Coronary artery (tissue), 2 donors: ENCODE results near the gene MDM2.

Source experiments
- DNase-seq: peaks from one replicate; pipeline ENCODE4 v3.0.0-alpha.2; 2017; ENCODE audit warnings: low spot score
- H3K27ac ChIP-seq, 2 donors: fragments of 200-600 bp; sonication (generic); one replicate each; pipeline ENCODE4 v1.5.1; 2016 to 2019
- H3K4me3 ChIP-seq: fragments of 200-600 bp; sonication (generic); 2 replicates; pipeline ENCODE4 v1.5.1; 2016; ENCODE audit warnings: mild to moderate bottlenecking, moderate library complexity
- TF ChIP-seq, protein P1 (sequence below): fragments of 200-600 bp; sonication (generic); IDR thresholded peaks from one replicate; pipeline ENCODE4 v1.5.1; 2019; ENCODE audit warnings: antibody characterized with exemption

Gene MDM2

DNA sequence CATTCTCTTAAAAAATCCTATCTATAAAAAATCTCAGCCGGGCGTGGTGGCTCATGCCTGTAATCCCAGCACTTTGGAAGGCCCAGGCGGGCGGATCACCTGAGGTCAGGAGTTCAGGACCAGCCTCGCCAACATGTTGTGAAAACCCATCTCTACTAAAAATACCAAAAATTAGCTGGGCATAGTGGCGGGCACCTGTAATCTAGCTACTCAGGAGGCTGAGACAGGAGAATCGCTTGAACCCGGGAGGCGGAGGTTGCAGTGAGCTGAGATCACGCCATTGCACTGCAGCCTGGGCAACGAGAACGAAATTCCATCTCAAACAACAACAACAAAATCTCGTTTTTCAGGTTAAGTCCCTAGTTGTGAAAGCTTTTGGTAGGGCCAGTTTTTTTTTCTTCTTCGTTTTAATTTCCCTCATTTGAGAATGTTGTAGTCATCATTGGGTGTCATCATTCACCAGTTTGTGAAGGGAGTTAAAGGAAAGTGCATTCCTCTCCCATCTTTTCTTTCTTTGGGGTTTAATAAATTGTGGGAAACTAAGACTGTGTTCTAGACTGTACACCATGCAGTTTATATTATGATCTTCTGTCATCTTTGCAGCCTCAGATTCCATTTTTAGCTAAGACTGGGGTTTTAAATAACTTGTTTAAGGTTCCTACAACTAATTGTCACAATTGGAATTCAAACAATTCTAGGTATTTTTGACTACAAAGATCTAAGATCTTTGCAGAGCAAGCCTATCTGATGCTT lies 23.9 kb downstream of the MDM2 start:
- no peak for DNase-seq
- TF ChIP-seq, protein P1, sequence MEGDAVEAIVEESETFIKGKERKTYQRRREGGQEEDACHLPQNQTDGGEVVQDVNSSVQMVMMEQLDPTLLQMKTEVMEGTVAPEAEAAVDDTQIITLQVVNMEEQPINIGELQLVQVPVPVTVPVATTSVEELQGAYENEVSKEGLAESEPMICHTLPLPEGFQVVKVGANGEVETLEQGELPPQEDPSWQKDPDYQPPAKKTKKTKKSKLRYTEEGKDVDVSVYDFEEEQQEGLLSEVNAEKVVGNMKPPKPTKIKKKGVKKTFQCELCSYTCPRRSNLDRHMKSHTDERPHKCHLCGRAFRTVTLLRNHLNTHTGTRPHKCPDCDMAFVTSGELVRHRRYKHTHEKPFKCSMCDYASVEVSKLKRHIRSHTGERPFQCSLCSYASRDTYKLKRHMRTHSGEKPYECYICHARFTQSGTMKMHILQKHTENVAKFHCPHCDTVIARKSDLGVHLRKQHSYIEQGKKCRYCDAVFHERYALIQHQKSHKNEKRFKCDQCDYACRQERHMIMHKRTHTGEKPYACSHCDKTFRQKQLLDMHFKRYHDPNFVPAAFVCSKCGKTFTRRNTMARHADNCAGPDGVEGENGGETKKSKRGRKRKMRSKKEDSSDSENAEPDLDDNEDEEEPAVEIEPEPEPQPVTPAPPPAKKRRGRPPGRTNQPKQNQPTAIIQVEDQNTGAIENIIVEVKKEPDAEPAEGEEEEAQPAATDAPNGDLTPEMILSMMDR, result no peak
- no peak overlapping the region for H3K4me3 ChIP-seq
- no peak overlapping the region for H3K27ac ChIP-seq

DNA sequence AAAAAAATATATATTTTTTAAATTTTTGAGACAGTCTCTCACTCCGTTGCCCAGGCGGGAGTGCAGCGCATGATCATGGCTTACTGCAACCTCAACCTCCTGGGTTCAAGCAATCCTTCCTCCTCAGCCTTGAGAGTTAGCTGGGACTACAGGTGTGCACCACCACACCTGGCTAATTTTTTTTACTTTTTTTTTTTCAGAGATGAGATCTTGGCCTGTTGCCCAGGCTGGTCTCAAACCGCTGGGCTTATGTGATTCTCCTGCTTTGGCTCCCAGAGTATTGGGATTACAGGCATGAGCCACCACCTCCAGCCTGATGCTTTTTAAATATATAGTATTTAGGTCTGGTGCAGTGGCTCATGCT lies 24.5 kb downstream of the MDM2 start:
- no peak overlapping the region for H3K27ac ChIP-seq
- DNase-seq, result no peak
- TF ChIP-seq, protein P1, result no peak
- H3K4me3 ChIP-seq, result no peak overlapping the region

DNA sequence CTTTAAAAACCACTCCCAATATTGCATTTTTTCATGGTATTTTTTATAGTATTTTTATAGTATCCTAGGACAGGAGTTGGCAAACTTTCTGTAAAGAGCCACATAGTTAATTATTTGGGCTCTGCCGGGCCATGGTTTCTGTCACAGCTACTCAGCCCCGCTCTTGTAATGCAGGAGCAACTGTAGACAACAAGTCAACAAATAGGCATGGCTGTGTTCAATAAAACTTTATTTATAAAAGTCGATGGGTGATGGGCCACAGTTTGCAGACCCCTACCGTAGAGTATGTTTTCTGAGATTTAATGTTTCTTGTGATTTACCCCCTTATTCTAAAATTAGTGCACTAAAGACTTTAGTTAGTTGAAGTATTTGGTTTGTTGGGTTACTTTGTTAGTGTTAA lies 25.5 kb downstream of the MDM2 start:
- TF ChIP-seq, protein P1, result no peak
- no peak overlapping the region for H3K27ac ChIP-seq
- DNase-seq, result no peak
- H3K4me3 ChIP-seq, result no peak overlapping the region

DNA sequence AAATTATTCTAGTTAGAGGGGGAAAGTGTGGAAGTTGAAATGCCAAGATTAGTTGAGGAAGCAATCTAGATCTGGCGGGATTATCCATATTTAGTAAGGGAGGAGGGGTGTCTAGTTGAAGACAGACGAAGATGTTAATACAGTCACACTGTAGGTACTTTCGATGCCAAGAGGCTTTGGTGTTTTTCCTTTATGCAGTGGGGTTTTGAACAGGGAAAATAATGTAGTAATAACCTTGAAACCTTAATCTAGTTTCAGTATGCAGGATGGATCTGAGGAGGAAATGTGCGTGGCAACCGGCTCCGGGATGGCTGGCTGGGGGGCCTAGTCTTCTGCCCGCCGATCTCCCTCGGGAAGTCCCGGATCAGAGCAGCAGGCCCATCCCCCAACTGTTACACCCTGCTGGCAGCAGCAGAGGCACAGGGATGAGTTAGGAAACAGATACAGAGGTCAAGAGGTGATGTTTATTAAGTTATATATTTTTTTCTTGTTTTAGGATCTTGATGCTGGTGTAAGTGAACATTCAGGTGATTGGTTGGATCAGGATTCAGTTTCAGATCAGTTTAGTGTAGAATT lies 27.4 kb downstream of the MDM2 start:
- Histone ChIP-seq H3K27ac (no peak overlapping the region), H3K4me3 (no peak overlapping the region)
- no peak for DNase-seq
- TF ChIP-seq, protein P1, result no peak

DNA sequence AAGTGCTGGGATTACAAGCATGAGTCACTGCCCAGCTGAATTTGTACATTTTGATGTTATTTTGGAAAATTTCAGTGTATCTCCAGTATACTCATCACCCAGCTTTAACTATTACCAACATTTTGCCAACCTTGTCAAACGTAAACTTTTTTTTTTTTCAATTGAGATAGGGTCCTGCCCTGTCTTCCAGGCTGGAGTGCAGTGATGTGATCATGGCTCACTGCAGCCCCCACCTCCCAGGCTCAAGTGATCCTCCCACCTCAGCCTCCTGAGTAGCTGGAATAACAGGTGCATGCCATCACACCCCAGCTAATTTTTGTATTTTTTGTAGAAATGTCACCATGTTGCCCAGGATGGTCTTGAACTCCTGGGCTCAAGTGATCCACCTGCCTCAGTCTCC lies 29.2 kb downstream of the MDM2 start:
- TF ChIP-seq, protein P1, result no peak
- no peak overlapping the region for H3K27ac ChIP-seq
- DNase-seq, result no peak
- no peak overlapping the region for H3K4me3 ChIP-seq

DNA sequence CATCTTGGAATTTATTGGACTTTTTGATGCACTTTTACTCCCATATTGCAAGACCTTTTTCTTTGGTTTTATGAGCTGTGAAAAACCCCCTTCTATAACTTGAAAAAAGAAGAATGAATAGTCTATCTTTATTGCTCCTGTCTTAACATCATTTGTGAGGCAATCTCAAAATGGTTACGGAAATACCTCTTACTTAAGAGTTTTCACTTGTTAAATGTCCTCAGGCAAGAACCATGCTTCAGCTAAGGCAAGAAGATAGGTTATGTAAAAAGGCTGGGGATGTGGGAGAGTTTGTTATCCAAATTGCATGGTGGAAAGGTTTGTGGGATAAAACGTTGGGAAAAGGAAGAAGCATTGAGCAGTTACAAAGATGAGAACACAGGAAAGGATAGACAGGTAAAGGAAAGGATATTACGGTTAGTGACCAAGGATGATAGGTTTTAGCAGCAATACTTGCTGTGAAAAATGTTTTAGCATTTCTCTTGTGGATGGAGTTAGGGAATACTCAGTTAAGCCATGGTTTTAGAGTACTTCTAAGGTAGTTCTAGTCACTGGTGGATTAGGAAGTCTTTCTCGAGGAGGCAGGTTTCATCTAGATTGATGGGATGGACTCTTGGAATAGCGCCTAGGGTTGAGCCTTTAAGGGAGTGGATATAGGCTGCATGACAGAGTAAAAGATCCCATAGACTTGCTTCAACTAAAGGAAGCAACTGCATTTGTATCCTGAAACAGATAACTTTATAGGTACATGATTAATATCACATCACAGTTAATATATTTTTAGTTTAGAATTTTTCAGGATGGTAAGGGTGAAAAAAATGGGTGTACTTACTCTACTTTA lies 30.3 kb downstream of the MDM2 start:
- TF ChIP-seq, protein P1, result no peak
- H3K4me3 ChIP-seq, result no peak overlapping the region
- no peak overlapping the region for H3K27ac ChIP-seq
- DNase-seq, result no peak
